Thymus (tissue), 11 donors: ENCODE measurements around the gene CCIN. TPM values are rescaled to one million over a fixed set of nuclear protein-coding genes. Genes with fewer than 3 reads are reported as not detected.
"Not testable (repeated sequence)": the region's sequence is repeated elsewhere in the genome, so short reads cannot be mapped to it uniquely, and the experiment has no call there.

ENCODE experiments used
- DNase-seq, 9 donors: peaks; one replicate each; pipeline ENCODE4 v3.0.0-alpha.2; 2013; ENCODE audit warnings: low spot score in 9 of 9, low read depth in 6 of 9, missing footprints in 1 of 9
- H3K27ac ChIP-seq, 2 donors: one replicate each; pipeline ENCODE4 v1.5.1; 2013; ENCODE audit warnings: control low read depth in 1 of 2, low read depth in 1 of 2, low read length in 1 of 2, mild to moderate bottlenecking in 1 of 2, moderate library complexity in 1 of 2
- H3K27me3 ChIP-seq, 2 donors: one replicate each; pipeline ENCODE4 v1.5.1; 2013; ENCODE audit warnings: low read length in 1 of 2; ENCODE audit not compliant: control insufficient read depth in 2 of 2, insufficient read depth in 1 of 2
- H3K36me3 ChIP-seq, 2 donors: one replicate each; pipeline ENCODE4 v1.5.1; 2013; ENCODE audit warnings: low read length in 1 of 2, mild to moderate bottlenecking in 1 of 2, moderate library complexity in 1 of 2; ENCODE audit not compliant: control insufficient read depth in 2 of 2, insufficient read depth in 2 of 2
- H3K4me1 ChIP-seq, 2 donors: one replicate each; pipeline ENCODE4 v1.5.1; 2013; ENCODE audit warnings: low read length in 2 of 2; ENCODE audit not compliant: control insufficient read depth in 2 of 2, insufficient read depth in 2 of 2
- H3K4me3 ChIP-seq, 2 donors: one replicate each; pipeline ENCODE4 v1.5.1; 2013; ENCODE audit warnings: low read length in 2 of 2, control low read depth in 1 of 2, mild to moderate bottlenecking in 1 of 2
- H3K9me3 ChIP-seq, 2 donors: one replicate each; pipeline ENCODE4 v1.5.1; 2013; ENCODE audit warnings: low read length in 1 of 2, mild to moderate bottlenecking in 1 of 2; ENCODE audit not compliant: control insufficient read depth in 2 of 2, insufficient read depth in 1 of 2
- WGBS: extraction: QIAGEN DNeasy Blood & Tissue Kit; methylation state at CpG from one replicate; pipeline ENCODE4 v1.1.7; 2013; 5-methylcytosine and 5-hydroxymethylcytosine counted together
- polyA plus RNA-seq: library from polyadenylated mRNA; stranded (reverse); fragments of 200-250 nt; gene quantifications from one replicate; pipeline ENCODE4 v1.2.3, GENCODE V29; 2013
- total RNA-seq: library from RNA; stranded (reverse); fragments of 120-200 nt; gene quantifications from one replicate; pipeline ENCODE4 v1.2.4, GENCODE V29; 2013
- donor health status: healthy.

CCIN gene
- total and polyA plus RNA-seq, 2 donors, result 0.05 TPM

GRCh38 chr9:36128349-36128748 lies 40.8 kb upstream of the CCIN start:
- no peaks in the 10 kb centered on the region for H3K9me3 ChIP-seq
- no peak overlapping the region for H3K27ac ChIP-seq
- no peaks in the 10 kb centered on the region for H3K27me3 ChIP-seq
- H3K36me3 ChIP-seq, result peaks cover 0 to 3% of the 10 kb centered on the region in 2 donors
- 81% methylated on average over 8 of the region's 8 CpGs for WGBS
- DNase-seq, result no peak
- peaks cover 0 to 2% of the 10 kb centered on the region in 2 donors for H3K4me1 ChIP-seq
- H3K4me3 ChIP-seq, result no peak overlapping the region

GRCh38 chr9:36129139-36129538 lies 40.0 kb upstream of the CCIN start:
- no peak for DNase-seq
- no peak overlapping the region for H3K27ac ChIP-seq
- WGBS, result 97% methylated on average over 12 of the region's 12 CpGs
- peaks cover 0 to 3% of the 10 kb centered on the region in 2 donors for H3K36me3 ChIP-seq
- H3K27me3 ChIP-seq, result no peaks in the 10 kb centered on the region
- no peaks in the 10 kb centered on the region for H3K9me3 ChIP-seq
- H3K4me1 ChIP-seq, result peaks cover 0 to 2% of the 10 kb centered on the region in 2 donors
- H3K4me3 ChIP-seq, result no peak overlapping the region

- H3K36me3 ChIP-seq, H3K9me3 ChIP-seq, H3K27ac ChIP-seq, H3K4me1 ChIP-seq, DNase-seq, H3K4me3 ChIP-seq: not testable (repeated sequence)
- WGBS, result 97% methylated on average over 7 of the region's 7 CpGs
- H3K27me3 ChIP-seq, result peaks cover 0 to 18% of the 10 kb centered on the region in 2 donors
Measured at GRCh38 chr9:36131666-36132065, 37.5 kb upstream of the CCIN start.

GRCh38 chr9:36132086-36132485 lies 37.1 kb upstream of the CCIN start:
- H3K4me1 ChIP-seq, result peaks cover 9 to 12% of the 10 kb centered on the region in 2 donors
- H3K27me3 ChIP-seq, result peaks cover 0 to 21% of the 10 kb centered on the region in 2 donors
- peaks cover 0 to 2% of the 10 kb centered on the region in 2 donors for H3K9me3 ChIP-seq
- no peak overlapping the region for H3K27ac ChIP-seq
- H3K36me3 ChIP-seq, result no peaks in the 10 kb centered on the region
- DNase-seq, result no peak
- WGBS, result 97% methylated on average over 3 of the region's 3 CpGs
- no peak overlapping the region for H3K4me3 ChIP-seq

GRCh38 chr9:36134761-36135505 lies 34.3 kb upstream of the CCIN start:
- H3K9me3 ChIP-seq, result peaks cover 0 to 3% of the 10 kb centered on the region in 2 donors
- DNase-seq, result no peak
- no peaks in the 10 kb centered on the region for H3K36me3 ChIP-seq
- H3K4me1 ChIP-seq, result peaks cover 13 to 33% of the 10 kb centered on the region in 2 donors
- H3K4me3 ChIP-seq, result no peak overlapping the region
- H3K27me3 ChIP-seq, result peaks cover 0 to 33% of the 10 kb centered on the region in 2 donors
- 97% methylated on average over 9 of the region's 9 CpGs for WGBS
- H3K27ac ChIP-seq, result no peak overlapping the region

- Histone ChIP-seq H3K4me3 (peak overlapping the region in 1 of 2 donors; percentile 62), H3K4me1 (peaks cover 22 to 42% of the 10 kb centered on the region in 2 donors), H3K36me3 (no peaks in the 10 kb centered on the region), H3K27ac (no peak overlapping the region), H3K27me3 (peaks cover 0 to 33% of the 10 kb centered on the region in 2 donors), H3K9me3 (peaks cover 0 to 3% of the 10 kb centered on the region in 2 donors)
- DNase-seq, result no peak
- WGBS, result 25% methylated on average over 18 of the region's 18 CpGs
Measured at GRCh38 chr9:36135741-36136271, 33.4 kb upstream of the CCIN start.

GRCh38 chr9:36136272-36136893 lies 32.8 kb upstream of the CCIN start, which contains the start of gene GLIPR2:
Gene GLIPR2, plus strand, starts transcription at chr9:36136733. Its CDS starts 46 bp downstream, at chr9:36136779.
- Histone ChIP-seq H3K36me3 (no peaks in the 10 kb centered on the region), H3K27me3 (peaks cover 0 to 33% of the 10 kb centered on the region in 2 donors), H3K4me1 (peaks cover 24 to 47% of the 10 kb centered on the region in 2 donors), H3K9me3 (peaks cover 0 to 3% of the 10 kb centered on the region in 2 donors), H3K27ac (no peak within 1 kb of the TSS), H3K4me3 (peak within 1 kb of the TSS; percentile 53 to 62)
- DNase-seq, result peak in 5 of 9 donors; percentile 49 to 83 (median 68)
- WGBS, result under 1% methylated on average over 83 of the region's 83 CpGs

GRCh38 chr9:36136894-36137391 lies 32.2 kb upstream of the CCIN start:
- H3K4me3 ChIP-seq, result peak overlapping the region; percentile 53 to 62
- H3K9me3 ChIP-seq, result peaks cover 0 to 3% of the 10 kb centered on the region in 2 donors
- no peak overlapping the region for H3K27ac ChIP-seq
- H3K36me3 ChIP-seq, result no peaks in the 10 kb centered on the region
- peaks cover 29 to 53% of the 10 kb centered on the region in 2 donors for H3K4me1 ChIP-seq
- DNase-seq, result peak in 1 of 9 donors; percentile 35
- peaks cover 0 to 33% of the 10 kb centered on the region in 2 donors for H3K27me3 ChIP-seq
- WGBS, result 3% methylated on average over 40 of the region's 40 CpGs
